NCI-H69 (cell line): Measurements from ENCODE around the gene GRIN2C.

Source experiments
- DNase-seq: peaks from one replicate; lab custom pipeline; 2025; lab: John Stamatoyannopoulos, UW

The GRIN2C gene

GRCh38 chr17:74864297-74864865 lies 4.7 kb upstream of the GRIN2C start:
- no peak for DNase-seq

- DNase-seq, result no peak
These were observed 4.0 kb upstream of the GRIN2C start for GRCh38 chr17:74863420-74864296.

- no peak for DNase-seq
These were observed 3.2 kb upstream of the GRIN2C start for GRCh38 chr17:74862919-74863318.

DNA sequence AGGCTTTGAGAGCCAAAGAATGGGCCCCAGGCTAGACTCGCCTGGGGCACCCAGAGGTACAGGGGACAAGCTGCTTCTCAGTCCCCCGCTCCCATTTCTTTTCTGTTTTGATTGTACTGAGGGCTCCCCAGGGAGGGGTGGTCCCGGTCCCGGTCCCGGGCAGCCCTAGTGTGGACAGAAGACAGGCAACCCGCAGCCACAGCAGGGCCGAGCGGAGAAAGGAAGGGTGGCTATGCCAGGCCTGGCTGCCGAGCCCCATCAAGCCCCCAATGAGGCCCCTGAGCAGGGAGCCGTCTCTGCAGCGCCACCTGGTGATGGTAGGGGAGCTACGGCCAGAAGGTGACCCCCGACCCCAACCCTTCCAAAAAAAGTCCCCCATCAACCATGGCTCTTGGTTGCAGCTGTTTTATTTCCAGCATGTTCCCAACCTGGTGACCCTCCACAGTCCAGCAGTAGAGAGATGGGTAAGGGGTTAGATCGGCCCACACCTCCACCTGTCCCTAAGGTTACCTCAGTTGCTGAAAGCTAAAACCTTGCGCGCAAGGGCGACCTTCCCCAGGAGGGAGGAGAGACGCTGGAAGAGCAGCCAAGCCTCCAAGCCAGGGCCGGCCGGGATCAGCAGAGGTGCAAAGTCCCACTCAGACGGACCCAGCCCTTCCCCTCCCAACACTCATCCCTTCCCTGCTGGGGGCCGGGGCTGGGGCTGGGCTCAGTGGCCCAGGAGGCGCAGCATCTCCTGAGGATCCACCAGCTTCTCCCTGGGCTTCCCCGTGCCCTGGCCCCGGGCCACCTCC lies 2.6 kb upstream of the GRIN2C start:
- peak; percentile 73 for DNase-seq

GRCh38 chr17:74861662-74862107 lies 2.0 kb upstream of the GRIN2C start:
- no peak for DNase-seq

DNA sequence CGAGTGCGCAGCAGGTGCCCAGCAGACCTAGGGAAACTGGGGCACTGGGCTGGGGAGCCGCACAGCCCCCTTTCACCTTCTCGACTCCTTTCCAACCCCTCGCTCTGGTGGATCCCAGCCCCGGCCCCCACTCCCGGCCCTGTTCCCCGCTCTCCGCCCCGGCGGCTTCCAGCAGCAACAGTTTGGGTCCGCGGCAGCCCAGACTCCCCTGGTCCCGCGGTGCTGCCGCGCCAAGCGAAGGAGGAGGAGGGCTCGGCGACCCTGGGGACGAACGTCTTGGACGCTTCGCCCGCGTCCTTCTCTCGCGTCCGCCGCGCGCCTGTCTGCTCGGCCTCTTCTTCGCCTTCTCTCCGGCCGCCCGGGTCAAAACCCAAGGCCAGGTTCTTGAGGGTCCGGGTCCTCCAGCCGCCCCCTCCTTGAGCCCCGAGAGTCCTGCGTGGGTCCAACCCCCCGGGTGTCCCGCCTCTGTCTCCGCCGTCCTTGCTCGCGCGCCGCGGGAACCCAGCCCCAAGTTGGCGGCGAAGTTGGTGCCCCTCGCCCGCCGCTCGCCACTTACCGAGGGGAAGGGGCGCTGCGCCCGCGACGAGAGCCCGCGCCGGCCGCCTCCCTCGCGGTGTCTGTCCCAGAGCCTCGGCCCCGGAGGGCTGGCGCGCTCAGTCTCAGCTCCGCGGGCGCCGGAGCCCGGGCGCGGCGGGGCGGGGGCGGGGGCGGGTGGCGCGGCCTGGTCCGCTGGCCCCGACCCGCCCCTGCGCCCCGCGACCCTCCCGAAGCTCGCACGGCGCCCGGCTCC lies 1.4 kb upstream of the GRIN2C start:
- no peak for DNase-seq

DNA sequence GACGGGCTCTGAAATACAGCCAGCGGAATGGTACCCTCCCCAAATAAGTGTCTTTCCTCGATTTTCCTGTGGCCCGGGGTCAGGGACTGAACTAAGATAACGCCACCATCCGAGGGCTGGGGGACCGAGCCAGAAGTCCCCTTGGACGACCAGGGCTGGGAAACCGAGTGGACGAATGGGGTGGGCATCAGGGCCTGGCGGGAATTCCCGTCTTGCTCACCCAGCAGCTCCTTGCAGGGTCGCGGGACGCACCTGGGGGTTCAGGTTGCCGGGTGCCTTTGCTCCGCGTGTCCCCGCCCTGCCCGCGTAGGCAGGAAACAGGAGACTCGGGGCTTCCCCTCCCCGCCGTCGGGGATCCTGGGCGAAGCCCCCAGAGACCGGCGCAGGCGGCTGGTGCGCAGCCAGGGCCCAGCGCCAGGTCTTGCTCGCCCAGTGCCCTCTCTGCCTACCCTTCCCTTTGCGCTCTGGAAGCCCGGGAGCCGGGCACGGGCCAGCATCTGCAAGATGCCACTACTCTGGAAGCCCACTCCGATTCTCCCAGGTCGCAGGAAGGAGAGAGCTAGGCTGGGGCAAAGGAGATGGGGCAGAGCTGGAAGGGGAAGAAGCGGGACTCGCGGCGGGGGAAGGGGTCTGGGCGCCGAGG lies 665 bp upstream of the GRIN2C start:
- DNase-seq, result peak; percentile 58

GRCh38 chr17:74858672-74859458 lies 820 bp downstream of the GRIN2C start:
- DNase-seq, result no peak

GRCh38 chr17:74857191-74857590 lies 2.5 kb downstream of the GRIN2C start:
- no peak for DNase-seq

- DNase-seq, result no peak
These were observed 3.6 kb downstream of the GRIN2C start for GRCh38 chr17:74856112-74856511.

GRCh38 chr17:74855323-74855722 lies 4.4 kb downstream of the GRIN2C start:
- no peak for DNase-seq

DNA sequence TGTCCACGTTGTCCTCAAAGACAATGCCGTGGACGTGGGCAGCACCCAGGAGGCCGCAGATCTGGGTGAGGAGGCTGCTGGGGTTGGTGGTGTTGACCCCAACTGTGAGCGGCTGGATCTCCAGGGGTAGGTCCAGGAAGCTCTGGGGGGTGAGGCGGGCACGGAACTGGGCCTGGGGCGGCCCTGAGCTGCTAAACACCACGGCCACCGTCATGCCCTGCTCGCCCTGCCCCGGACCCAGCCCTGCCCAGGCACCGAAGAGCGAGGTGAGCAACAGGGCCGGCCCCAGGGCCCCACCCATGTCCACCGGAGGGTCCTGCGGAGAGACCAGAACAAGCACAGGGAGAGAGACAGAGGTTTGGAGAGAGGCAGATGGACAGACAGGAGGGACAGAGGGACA lies 4.9 kb downstream of the GRIN2C start:
- DNase-seq, result no peak

DNA sequence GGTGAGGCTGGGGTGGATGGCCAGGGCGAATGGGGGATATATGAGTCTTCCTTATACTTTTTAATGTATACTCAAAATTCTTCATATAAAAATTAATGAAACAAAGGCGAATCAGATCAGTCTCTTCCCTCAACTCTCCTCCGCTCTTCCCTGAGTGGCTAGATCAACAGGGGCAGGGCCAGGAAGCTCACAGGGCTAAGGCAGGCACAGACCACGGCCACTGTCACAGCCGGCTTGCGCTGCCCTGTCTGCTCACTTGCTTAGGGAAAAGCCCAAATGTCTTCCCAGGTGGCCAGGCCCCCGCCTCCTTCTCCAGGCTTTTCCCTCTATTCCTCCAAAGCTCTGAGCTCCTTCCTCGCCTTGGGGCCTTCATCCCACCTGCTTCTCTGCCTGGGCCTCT lies 6.0 kb downstream of the GRIN2C start:
- no peak for DNase-seq

- no peak for DNase-seq
These were observed 6.7 kb downstream of the GRIN2C start for GRCh38 chr17:74853048-74853397.

GRCh38 chr17:74852237-74853047 lies 7.2 kb downstream of the GRIN2C start:
- DNase-seq, result peak; percentile 75

DNA sequence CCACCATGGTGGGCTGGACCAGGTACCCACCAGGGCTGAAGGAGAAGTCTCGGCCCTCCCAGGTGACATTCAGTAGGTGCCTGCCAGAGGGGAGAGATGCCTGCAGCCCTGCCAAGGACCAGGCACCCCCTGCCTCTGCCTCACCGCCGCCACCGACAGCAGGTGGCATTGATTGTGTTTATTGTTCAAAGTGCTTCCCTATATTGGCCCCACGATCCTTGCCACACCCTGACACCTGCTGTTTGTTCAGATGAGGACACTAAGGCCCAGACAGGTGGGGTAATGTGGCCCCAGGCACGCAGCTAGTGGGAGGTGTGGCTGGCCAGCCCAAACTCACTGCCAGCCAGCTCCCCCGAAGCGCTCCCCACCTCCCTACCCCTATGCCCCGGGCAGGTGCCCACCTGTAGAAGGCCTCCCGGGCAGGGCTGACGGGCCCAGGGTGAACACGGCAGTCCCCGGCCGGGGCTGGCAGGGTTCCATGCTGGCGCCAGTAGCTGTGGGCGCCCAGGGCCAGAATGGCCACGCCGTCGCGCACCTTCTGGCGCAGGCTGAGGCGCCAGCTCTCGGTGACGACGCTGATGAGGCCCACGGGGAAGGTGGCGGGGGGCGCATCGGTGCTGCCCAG lies 8.0 kb downstream of the GRIN2C start:
- DNase-seq, result peak; percentile 85

DNA sequence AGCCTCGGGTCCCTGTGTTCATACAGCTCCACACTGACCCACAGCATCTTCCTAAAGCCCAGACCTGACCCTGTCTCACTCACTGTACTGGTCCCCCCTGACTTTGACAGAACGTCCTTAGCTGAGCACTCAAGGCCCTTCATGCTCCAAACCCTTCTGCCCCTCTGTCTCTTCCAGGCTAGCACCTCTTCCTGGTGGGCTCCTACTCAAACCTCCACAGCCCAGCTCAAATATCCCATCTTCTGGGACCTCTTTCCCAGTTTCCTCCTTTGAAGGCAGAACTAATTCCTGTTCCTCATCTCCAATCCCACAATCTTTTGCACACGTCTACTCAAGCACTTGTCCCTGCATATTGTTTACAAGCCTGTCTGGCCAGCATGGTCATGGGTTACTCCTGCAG lies 8.8 kb downstream of the GRIN2C start:
- DNase-seq, result no peak

DNA sequence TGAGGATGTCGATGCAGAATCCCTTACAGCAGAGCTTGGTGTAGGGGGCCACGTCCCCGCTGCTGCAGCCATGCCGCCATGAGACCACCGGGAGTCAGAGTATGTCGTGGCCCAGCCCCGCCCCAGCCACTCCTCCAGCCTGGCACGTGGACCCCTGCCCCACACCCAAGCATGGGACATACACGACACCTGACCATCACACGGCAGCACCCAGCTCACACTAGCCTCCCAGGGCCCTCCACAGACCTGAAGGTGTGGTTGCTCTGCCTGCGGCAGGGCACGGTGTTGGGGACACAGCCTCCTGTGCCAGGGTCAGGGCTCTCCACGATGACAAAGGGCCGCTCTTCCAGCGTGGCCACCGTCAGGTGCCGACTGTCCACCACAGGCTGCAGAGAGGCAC lies 9.4 kb downstream of the GRIN2C start:
- no peak for DNase-seq

DNA sequence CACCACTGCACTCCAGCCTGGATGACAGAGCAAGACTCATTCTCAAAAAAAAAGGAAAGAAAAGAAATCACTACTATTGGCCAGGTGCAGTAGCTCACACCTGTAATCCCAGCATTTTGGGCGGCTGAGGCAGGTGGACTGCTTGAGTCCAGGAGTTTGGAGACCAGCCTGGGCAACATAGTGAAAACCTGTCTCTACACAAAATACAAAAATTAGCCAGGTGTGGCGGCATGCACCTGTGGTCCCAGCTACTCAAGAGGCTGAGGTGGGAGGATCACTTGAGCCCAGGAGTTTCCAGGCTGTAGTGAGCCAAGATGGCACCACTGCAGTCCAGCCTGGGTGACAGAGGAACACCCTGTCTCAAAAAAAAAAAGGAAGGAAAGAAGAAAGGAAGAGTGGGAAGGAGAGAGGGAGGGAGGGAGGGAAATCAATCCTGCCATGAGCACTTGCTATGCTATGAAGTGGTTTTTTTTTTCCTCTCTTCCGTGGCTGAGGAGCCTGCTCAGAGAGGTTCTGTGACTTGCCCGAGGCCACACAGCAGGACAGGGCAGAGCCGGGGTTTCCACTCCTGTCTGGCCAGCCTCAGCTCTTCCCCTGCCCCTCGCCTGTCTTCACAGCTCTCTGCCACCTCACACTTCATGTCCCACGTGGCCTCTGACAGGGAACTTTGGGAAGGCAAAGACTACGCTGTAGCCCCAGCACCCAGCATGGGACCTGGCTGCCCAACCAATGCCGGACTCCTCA lies 10.9 kb downstream of the GRIN2C start:
- DNase-seq, result no peak
